ENCODE data around the gene ITGAE. TPM values are rescaled to one million over a fixed set of nuclear protein-coding genes. Genes with fewer than 3 reads are reported as not detected.

Gene ITGAE
- polyA plus RNA-seq, 3 donors = 66.6 to 102 (median 78.8) TPM

DNA sequence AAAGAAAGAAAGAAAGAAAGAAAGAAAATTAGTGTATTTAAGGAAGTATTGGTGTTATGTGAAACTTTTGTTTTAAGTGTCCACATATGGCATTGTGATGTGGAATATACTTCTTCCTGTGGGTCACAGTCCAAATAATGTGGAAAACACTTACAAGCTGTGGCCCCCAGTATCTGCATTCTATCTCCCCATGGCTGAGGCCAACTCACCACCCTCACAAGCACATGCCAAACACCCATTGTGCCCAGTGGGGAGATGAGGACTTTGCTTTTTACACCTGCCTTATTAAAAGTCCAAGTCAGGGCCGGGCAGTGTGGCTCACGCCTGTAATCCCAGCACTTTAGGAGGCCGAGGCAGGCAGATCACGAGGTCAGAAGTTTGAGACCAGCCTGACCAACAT is 101.0 kb downstream of the ITGAE start:
- no peak overlapping the region for H3K27ac ChIP-seq (ENCODE audit: low read depth in 1 of 2, low read length in 2 of 2)
- peaks cover 0 to 12% of the 10 kb centered on the region in 2 donors for H3K9me3 ChIP-seq (replicated peaks in 1 of 2; ENCODE audit: control insufficient read depth in 1 of 2, insufficient read depth in 1 of 2, low read length in 2 of 2)
- no peak overlapping the region for H3K4me2 ChIP-seq (replicated peaks; ENCODE audit: extremely low read depth, low read length, poor library complexity, severe bottlenecking)
- peaks cover 0 to 7% of the 10 kb centered on the region in 2 donors for H3K27me3 ChIP-seq (ENCODE audit: control insufficient read depth in 2 of 2, insufficient read depth in 2 of 2, low read length in 2 of 2)
- peaks cover 15 to 17% of the 10 kb centered on the region in 2 donors for H3K4me1 ChIP-seq (ENCODE audit: control insufficient read depth in 1 of 2, insufficient read depth in 2 of 2, low read length in 2 of 2)
- H3K36me3 ChIP-seq (replicated peaks in 1 of 2; ENCODE audit: control insufficient read depth in 1 of 2, insufficient read depth in 2 of 2, low read length in 2 of 2) = no peaks in the 10 kb centered on the region
- no peak overlapping the region for H3K9ac ChIP-seq (ENCODE audit: insufficient read depth, low read length, poor library complexity, severe bottlenecking)
- Mint-ChIP-seq H3K4me3 (no peak overlapping the region), H3K36me3 (peaks cover 0 to 3% of the 10 kb centered on the region in 2 donors), H3K4me1 (peaks cover 20% of the 10 kb centered on the region), H3K9me3 (peaks cover 0 to 23% (median 12%) of the 10 kb centered on the region in 7 donors), H3K27me3 (ENCODE audit: low read depth in 3 of 3) (peaks cover 12 to 17% (median 15%) of the 10 kb centered on the region in 3 donors), H3K27ac (no peak overlapping the region)
- H4K20me1 ChIP-seq (ENCODE audit: insufficient read depth, low read length) = no peaks in the 10 kb centered on the region
- WGBS (ENCODE audit: insufficient coverage) = 96% methylated on average over 4 of the region's 4 CpGs
- no peak for DNase-seq
- H3K79me2 ChIP-seq (ENCODE audit: insufficient read depth, low read length) = no peaks in the 10 kb centered on the region
- H2AFZ ChIP-seq (ENCODE audit: insufficient read depth, low read depth, low read length, poor library complexity, severe bottlenecking) = no peak overlapping the region
- intact Hi-C loops (cut with micrococcal nuclease) = no loop called here
- no peak overlapping the region for H3K4me3 ChIP-seq (replicated peaks in 1 of 3; ENCODE audit: low read depth in 2 of 3, low read length in 3 of 3)
- no peak for TF ChIP-seq CTCF (IDR thresholded peaks at IDR 0.05)

DNA sequence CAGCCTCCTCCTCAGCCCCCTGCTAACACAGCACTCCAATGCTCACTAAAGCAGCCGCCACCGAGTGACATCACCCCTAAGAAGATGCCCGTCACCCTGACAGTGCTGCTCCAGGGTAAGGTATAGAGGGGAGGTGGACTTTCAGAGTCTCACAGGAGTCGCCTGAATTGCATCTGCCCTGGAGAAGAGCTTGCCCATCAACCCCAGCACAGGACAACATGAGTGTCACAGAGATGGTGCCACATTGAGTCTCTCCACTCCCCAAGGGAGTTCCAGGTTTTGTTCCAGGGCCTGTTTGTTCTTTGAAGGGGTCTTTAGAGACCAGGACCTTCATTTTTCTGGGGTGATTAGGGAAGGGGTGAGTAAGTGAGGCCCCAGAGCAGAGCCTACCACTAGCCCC is 102.8 kb downstream of the ITGAE start:
- H3K4me1 Mint-ChIP-seq = peaks cover 26% of the 10 kb centered on the region
- WGBS (ENCODE audit: insufficient coverage) = no CpG with 5 or more reads among the region's 4 CpGs

More for the DNA sequence above, 102.8 kb downstream of the ITGAE start:
- DNase-seq = no peak
- no peak overlapping the region for H3K4me3 Mint-ChIP-seq
- peaks cover 0 to 24% (median 12%) of the 10 kb centered on the region in 7 donors for H3K9me3 Mint-ChIP-seq
- Histone ChIP-seq H3K9me3 (replicated peaks in 1 of 2; ENCODE audit: control insufficient read depth in 1 of 2, insufficient read depth in 1 of 2, low read length in 2 of 2) (peaks cover 0 to 12% of the 10 kb centered on the region in 2 donors), H4K20me1 (ENCODE audit: insufficient read depth, low read length) (no peaks in the 10 kb centered on the region), H3K4me3 (replicated peaks in 1 of 3; ENCODE audit: low read depth in 2 of 3, low read length in 3 of 3) (no peak overlapping the region), H3K4me1 (ENCODE audit: control insufficient read depth in 1 of 2, insufficient read depth in 2 of 2, low read length in 2 of 2) (peaks cover 16 to 23% of the 10 kb centered on the region in 2 donors), H3K27ac (ENCODE audit: low read depth in 1 of 2, low read length in 2 of 2) (no peak overlapping the region), H3K9ac (ENCODE audit: insufficient read depth, low read length, poor library complexity, severe bottlenecking) (no peak overlapping the region), H3K79me2 (ENCODE audit: insufficient read depth, low read length) (no peaks in the 10 kb centered on the region), H3K36me3 (replicated peaks in 1 of 2; ENCODE audit: control insufficient read depth in 1 of 2, insufficient read depth in 2 of 2, low read length in 2 of 2) (no peaks in the 10 kb centered on the region), H3K4me2 (replicated peaks; ENCODE audit: extremely low read depth, low read length, poor library complexity, severe bottlenecking) (no peak overlapping the region), H3K27me3 (ENCODE audit: control insufficient read depth in 2 of 2, insufficient read depth in 2 of 2, low read length in 2 of 2) (peaks cover 0 to 15% of the 10 kb centered on the region in 2 donors), H2AFZ (ENCODE audit: insufficient read depth, low read depth, low read length, poor library complexity, severe bottlenecking) (no peak overlapping the region)
- peaks cover 0 to 1% of the 10 kb centered on the region in 2 donors for H3K36me3 Mint-ChIP-seq
- H3K27ac Mint-ChIP-seq = no peak overlapping the region
- intact Hi-C loops (cut with micrococcal nuclease) = no loop called here
- H3K27me3 Mint-ChIP-seq (ENCODE audit: low read depth in 3 of 3) = peaks cover 17 to 28% (median 28%) of the 10 kb centered on the region in 3 donors
- TF ChIP-seq CTCF (IDR thresholded peaks at IDR 0.05) = no peak
